NCI-H1092 (cell line): ENCODE data around the gene DGUOK.

Experiments used
- DNase-seq: peaks from one replicate; lab custom pipeline; 2025; lab: John Stamatoyannopoulos, UW

Gene DGUOK

GRCh38 chr2:73979686-73980085 is 53.0 kb downstream of the DGUOK start:
- no peak for DNase-seq

DNA sequence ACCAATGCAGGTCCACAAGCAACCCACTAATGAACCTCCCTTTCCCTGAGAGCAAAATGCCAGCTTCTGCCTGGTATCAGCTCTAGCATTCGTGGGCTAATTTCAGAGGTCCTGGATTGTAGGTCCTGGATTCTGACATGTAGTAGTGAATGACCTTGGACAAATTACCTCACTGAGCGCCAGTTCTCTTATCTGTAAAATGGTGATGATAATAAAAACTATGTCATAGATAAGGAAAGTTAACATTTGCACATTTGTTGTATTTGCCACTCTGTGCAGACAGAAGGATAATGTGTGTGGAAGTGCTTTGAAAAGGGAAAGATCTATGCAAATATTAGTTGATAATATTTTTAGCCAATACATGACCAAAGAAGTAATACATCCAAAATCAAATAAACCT is 53.9 kb downstream of the DGUOK start:
- no peak for DNase-seq

DNA sequence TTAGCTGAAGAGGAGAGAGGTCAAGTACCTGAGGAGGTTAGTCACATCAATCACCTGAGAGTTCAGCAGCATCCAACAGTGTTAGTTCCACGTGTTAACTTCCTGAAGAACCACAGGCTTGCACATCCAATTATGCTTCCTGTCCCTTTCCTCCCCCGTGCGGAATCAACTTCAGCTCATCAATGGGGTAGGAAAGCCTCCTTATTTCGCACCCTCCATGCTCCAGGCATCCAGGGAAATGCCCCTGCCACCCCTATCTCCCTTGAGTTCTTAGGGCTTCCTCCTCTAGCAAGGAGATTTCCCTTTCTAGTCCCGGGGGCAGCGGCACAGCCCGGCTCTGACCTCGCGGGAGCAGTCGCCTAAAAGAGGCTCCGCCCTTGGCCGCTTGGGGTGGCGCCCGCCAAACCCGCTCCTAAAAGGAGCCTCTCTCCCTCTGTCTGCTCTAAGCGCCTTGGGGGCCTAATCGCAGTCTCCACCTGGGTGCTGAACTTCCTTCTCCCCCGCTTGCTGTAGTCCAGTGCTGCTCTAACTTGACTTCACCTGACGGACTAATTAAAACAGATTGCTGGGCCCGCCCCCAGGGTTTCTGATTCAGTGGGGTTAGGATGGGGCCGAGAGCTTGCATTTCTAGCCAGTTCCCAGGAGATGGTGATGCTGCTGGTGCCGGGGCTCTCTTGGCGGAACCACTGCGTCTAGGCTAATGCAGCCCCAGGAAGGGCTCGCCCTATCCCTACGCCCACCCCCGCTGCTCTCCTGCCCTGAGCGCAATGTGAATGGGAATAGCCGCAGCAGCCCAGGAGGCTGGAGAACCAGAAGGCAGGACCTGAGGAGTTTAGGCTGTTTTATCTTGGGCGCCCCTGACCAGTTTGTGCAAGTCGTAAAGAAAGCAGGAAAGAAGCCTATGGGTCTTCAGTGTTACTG is 54.7 kb downstream of the DGUOK start:
- no peak for DNase-seq

- no peak for DNase-seq
Measured at GRCh38 chr2:73982140-73982617, 55.5 kb downstream of the DGUOK start.

- no peak for DNase-seq
Measured at GRCh38 chr2:73983322-73984202, 56.9 kb downstream of the DGUOK start.

DNA sequence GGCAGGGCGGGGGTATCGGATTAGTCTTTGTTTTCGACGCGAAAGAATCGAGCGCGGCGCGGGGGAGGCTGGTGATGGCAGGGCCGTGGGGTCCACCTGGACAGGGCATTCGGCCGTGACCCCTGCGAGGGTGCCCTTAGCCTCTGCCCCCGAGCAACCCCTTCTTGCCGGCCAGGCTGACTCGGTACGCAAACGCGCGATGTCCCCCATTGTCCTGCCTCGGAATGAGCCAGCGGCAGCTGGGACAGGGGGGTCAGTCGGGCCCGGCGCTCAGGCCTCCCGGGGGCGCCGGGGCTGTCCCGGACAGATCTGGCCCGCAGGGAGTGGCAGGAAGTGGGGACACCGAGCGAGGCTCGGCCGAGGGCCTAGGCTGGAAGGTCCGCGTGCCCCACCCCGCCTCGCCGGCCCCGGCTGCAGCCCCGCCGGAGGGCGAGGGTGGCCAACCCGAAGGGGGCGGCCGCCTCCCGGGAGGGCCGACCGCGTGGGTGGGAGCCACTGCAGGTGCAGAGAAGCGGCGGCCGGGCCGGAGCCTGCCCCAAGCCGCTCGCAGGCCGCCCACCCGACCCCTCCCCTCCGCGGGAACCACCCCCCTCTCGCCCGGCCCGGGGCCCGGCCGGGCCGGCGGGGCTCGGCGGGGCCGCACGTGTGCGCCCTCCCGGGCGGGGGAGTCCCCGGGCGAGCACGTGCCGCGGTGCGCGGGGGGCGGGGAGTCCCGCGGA is 57.7 kb downstream of the DGUOK start, which contains the start of gene TET3:
Gene TET3 (plus strand): TSS at position 708 of the 719 bp plus-strand sequence. CDS start 1,494 bp downstream, outside the sequence.
- DNase-seq = no peak

GRCh38 chr2:73984922-73985307 is 58.2 kb downstream of the DGUOK start:
- DNase-seq = no peak

DNA sequence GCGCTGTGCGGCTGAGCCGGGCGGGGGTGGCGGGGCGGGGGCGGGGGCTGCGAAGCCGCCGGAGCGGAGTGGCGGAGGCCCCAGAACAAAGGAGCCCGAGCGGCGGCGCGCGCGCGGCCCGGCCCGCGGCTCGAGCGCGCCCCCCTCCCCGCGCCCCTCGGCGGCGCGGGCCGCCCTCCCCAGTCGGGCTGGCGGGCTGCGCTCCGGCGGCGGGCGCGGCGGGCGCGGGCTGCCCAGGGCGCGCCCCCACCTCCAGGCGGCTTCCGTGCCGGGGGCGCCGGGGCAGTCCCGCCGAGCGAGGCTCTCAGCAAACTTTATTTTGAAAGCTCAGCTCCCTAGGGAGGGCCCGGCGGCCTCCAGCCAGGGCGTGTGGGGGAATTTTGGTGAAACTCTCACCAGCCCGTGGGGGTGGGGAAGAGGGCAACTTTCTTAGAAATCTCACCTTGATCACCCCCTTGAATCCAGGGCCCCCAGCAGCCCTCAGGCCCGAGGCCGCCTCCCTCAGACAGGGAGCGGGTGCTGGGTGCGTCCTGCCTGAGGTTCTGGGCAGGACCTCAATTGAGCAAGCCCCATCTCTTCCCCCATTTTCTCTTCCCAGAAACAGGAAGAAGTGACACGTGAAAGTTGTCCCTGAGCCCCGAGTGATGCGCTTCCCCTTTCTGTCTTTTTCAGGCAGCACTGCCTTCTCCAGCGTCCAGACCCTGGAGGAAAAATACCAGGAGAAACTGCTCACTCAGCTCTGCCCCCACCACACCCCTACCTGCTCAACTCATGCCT is 58.8 kb downstream of the DGUOK start:
- DNase-seq = no peak

- no peak for DNase-seq
Measured at GRCh38 chr2:73986085-73986681, 59.5 kb downstream of the DGUOK start.

- no peak for DNase-seq
Measured at GRCh38 chr2:73987109-73987947, 60.6 kb downstream of the DGUOK start.

DNA sequence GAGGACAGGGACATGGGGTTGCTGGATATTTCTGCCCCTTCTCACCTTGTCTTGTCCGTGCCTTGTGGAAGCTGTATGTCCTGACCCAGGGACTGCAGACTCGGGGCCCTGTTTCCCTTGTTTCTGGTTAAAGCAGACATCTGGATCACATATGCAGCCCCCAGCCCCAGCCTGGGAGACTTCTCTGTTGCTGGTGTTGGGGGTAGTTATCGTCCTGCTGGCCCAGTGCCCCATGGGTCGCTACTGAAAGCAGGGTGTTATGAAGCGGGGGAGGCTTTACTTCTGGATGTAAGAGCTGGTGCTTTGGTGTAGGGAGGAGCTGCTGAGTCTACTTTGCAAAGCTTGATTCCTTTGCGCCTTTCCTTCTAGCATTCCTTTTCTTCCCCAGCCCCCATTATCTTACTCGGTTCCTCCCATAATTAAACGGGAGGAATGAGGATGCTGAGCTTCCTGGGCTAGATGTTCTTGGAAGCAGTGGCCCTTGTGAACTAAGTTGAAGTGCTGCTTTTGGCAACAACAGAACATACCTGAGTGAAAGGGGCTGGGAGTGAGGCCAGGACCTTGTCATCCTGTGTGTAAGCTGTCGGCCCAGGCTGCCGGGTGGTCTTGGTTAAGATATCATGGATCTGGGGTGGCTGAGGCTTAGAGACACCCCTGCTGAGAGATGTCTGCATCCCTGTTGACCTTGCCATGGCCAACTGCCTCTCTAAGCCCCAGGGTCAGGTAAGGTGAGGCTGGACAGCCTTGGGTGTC is 61.4 kb downstream of the DGUOK start:
- DNase-seq = no peak

DNA sequence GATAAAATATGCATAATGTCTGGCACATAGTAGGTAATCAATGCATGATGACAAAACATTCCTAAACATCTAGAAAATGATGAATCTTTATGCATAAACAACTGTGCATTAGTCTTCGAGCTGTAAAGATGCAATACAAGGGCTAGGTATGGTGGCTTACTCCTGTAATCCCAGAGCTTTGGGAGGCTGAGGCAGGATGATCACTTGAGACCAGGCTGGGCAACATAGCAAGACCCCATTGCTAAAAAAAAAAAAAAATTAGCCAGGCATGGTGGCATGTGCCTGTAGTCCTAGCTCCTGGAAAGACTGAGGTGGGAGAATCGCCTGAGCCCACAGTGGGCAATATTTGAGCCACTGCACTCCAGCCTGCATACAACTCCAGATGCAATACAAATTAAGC is 63.3 kb downstream of the DGUOK start:
- no peak for DNase-seq

DNA sequence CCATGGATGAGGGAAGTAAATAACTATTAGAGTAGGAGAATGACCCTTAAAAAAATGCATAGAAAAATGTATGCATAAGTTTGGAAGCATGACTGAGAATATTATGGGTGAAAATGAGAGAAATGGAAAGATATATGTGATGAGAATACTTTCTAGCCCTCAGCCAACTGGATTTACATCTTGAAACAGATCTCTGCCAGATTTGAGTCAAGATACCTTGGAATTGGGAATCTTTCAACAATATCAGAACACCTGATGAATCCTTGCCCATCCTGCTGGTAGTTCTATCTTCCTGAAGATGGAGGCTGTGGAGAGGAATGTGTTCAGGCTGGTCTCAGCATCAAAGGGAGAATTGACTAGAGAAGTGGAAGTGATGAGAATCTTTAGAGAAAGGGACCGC is 63.9 kb downstream of the DGUOK start:
- no peak for DNase-seq

DNA sequence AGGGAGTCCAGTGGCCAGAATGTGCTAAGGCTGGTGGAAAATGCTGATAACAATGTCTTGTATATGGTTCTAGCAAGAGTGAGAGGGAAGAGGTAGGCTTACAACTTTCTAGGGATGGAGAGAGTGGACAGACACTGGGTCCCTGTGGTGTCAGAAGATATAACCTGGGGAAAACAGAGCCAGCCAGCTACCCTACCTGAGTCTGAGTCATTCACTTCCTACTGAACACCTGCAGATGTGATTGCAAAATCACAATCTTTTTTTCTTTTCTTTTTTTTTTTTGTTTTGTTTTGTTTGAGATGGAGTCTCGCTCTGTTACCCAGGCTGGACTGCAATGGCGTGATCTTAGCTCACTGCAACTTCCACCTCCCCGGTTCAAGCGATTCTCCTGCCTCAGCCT is 65.4 kb downstream of the DGUOK start:
- no peak for DNase-seq

DNA sequence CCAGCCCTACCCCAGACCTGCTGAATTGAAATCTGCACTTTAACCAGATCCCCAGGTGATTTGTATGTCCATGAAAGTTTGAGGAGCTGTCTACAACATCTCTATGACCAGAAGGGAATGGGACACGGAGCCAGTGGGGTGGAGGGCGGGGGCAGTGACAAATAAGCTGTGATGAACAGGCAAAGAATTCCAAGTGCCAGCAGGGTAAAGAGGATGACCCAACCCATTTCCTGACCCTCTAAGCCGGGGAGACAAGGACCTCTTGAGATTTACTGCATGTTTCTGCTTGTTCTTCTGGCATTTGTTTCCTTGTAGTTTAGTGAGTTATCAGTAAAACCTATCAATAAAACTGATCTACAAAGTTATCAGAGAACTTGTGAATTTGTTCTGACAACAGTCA is 66.7 kb downstream of the DGUOK start:
- DNase-seq = no peak

- DNase-seq = no peak
Measured at GRCh38 chr2:73993778-73994177, 67.1 kb downstream of the DGUOK start.

DNA sequence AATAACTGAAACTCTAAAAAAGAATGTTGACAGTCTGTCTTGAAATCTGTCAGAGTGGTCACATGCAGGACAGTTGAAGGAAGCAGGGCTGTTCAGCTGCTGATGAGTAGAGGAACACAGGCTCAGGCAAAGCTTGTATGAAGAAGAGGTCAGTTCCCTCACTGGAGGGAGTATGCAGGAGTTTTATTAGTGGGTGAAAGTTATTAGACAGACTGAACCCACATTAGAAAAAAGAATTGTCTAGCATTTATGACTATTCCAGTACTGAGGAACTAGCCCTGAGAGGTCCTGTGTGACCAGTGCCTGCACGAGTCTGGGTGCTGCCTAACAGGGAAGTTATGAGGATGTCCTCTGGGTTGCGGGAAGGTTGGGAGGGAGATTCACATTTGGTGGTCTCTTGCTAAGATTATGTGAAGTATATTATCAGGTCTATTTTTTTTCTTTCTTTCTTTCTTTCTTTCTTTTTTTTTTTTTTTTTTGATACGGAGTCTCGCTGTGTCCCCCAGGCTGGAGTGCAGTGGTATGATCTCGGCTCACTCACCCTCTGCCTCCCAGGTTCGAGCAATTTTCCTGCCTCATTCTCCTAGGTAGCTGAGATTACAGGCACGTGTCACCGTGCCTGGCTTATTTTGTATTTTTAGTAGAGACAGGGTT is 67.6 kb downstream of the DGUOK start:
- DNase-seq = no peak

- no peak for DNase-seq
Measured at GRCh38 chr2:73995810-73996209, 69.1 kb downstream of the DGUOK start.

GRCh38 chr2:73997813-73998212 is 71.1 kb downstream of the DGUOK start:
- no peak for DNase-seq
